Fibroblast of skin of back (primary cell): ENCODE data around the gene GALNT9.

ENCODE experiments used
- DNase-seq: peaks from one replicate; pipeline ENCODE4 v3.0.0-alpha.2; 2013

The GALNT9 gene

DNA sequence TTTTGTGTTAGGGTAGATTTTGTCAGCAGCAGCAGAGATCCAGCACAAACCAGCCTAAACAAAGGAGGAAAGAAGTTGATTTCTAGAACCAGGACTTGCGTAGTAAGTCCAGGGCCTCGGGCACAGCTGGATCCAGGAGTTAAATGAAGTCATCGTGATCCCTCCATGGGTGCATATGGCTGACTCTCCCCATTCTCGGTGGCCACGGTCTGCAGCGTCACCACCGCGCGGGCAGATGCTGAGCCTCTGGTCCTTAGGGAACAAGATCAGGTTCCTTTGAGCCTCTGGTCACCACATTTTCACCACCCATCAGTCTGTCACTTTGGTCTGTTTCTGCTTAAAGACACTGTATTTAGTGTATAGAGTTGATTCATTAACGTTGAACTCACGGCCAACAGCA lies 14.8 kb upstream of the GALNT9 start:
- no peak for DNase-seq

DNA sequence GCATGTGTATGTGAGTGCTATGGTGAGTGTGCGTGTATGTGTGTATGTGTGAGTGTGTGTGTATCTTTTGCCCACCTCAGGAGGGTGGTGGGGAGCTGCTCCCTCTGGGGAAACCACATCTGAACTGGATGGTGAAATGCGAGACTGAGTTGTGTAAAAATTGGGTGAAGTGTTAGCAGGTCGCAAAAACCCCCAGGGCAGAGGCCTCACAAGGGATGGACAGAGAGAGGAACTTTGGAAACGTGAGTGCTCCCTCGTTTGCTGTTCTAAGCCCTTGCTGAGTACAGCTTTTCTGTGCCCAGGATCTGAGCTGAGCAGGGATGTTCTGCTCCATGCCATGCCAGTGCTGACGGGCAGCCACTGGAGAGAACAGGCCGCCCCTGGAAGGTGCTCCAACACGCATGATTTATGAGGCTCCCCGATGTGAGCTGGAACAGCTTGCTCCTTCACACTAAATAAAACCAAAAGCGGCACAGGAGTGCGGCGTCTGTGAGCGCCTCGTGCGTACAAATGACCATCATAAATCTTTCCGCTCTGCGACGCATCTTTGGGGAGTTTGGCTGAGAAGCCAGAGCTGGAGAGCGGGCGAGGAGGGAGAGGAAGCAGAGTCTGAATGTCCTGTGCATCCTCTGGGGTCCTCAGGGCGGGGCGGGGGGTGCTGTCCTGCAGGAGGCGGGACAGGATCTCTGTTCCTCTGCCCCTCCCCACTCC lies 14.1 kb upstream of the GALNT9 start:
- DNase-seq: no peak

- no peak for DNase-seq
These were observed 13.2 kb upstream of the GALNT9 start for GRCh38 chr12:132342251-132343227.

DNA sequence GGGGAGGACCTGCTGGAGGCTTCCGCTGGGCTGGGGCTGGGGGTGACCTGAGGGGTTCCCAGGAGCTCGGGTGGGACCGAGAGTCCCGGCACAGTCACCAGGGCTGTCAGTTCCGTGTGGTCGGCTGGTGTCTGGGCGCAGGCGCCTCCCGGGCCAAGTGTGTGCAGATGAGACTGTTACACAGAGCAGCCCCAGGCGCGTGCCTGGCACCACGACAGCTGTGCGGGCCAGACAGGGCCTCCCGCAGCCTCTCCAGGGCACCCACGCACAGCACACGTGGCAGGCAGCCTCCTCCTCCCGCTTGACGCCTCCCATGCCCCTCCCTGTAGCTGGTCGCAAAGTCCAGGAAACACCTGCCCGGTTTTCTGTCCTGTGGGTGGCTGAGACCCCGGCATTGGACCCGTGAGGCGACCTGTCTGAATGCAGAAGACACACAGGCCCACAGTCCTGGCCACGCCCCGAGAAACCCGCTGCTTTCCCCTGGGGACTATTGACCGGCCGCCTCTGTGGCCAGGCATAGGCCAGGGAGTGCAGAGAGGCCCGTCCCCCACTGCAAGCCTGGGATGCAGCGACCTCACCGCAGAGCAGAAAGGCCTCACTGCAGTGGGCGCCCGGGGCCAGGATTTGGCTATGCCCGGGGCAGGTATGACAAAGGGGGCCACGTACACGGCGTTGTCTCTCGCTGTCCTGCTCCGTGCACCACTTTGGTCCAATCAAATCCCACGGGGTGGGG lies 12.1 kb upstream of the GALNT9 start:
- DNase-seq: no peak

- DNase-seq: no peak
These were observed 11.1 kb upstream of the GALNT9 start for GRCh38 chr12:132340266-132341035.

DNA sequence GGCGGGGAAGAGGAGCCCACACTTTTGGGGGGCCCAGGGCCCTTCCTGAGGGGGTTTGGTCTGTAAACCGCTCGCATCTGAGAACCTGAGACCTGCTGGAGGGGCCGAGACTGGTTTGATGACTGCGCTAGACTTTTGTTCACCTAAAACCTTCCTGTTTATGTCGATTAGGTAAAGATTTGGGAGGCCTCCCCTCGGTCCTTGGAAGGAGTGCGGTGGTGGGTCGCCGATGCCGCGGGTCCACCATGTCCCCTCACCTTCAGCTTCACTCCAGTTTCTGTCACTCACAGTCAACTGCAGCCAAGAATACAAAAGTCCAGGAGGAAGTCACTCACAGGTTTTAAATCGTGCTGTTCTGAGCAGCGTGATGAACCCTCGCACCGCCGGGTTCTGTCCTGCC lies 10.5 kb upstream of the GALNT9 start:
- no peak for DNase-seq

DNA sequence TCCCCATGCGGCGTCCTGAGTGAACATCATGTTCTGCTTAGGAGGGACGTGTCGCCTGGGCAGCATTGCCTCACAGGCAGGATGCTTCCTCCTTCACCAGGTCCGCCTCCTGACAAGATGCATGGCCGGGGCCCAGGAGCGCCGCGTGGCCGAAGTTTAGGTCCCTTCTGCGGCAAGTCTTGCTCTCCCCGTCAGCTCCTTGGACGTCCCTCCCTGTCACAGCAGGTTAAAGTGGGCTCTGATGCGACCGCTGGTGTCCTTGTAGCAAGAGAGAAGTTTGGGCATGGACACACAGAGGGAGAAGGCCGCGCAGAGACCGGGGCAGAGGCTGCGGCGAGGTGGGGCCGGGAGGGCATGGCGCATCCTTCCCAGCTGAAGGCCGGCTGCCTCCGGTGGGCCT lies 9.4 kb upstream of the GALNT9 start:
- DNase-seq: no peak

- no peak for DNase-seq
These were observed 8.9 kb upstream of the GALNT9 start for GRCh38 chr12:132338311-132338710.

- no peak for DNase-seq
These were observed 8.2 kb upstream of the GALNT9 start for GRCh38 chr12:132337557-132337956.

DNA sequence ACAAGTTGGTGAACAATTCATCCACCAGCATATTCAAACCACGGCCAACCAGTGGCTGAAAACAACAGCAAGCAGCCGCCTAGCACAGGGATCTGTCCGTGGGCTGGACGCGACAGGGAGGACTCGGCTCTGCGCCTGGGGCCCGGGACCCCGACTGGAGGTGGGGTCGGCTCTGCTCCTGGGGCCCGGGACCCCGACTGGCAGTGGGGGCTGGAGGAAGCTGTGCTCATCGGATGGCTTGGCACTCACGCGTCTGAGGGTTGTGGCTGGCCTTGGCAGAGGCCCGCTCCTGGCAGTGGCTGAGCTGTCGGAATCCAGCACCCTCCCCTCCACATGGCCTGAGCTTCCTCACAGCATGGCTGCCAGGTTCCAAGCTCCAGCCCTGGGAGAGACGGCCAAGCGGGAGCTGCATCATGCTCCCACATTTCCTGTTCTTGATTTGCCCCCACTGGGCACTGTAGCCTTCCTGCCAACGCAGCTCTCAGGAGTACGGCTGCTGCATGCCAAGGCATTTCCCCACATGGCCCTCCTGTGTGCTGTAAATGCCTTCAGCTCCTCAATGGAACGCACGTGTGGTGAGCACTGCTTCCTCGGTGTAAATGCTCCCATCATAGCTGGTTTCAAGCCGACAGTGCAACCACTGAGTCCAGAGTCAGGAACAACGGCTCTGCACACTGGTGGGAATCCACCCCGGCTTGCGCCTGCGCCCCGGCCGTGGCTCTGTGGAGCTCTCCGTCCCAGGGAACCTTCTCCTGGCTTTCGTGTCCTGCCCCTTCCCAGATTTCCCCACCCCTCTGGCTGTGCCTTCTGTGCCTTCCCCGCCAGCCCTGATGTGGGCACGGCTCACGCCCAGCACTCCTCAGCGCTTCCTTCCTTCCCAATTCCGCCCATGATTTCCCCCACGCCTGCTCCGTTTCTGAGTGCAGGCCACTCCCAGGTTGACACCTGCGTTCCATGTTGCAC lies 7.3 kb upstream of the GALNT9 start:
- DNase-seq: no peak

- no peak for DNase-seq
These were observed 5.9 kb upstream of the GALNT9 start for GRCh38 chr12:132335179-132335756.

GRCh38 chr12:132333766-132334165 lies 4.4 kb upstream of the GALNT9 start:
- DNase-seq: no peak

GRCh38 chr12:132333273-132333672 lies 3.9 kb upstream of the GALNT9 start:
- DNase-seq: no peak

DNA sequence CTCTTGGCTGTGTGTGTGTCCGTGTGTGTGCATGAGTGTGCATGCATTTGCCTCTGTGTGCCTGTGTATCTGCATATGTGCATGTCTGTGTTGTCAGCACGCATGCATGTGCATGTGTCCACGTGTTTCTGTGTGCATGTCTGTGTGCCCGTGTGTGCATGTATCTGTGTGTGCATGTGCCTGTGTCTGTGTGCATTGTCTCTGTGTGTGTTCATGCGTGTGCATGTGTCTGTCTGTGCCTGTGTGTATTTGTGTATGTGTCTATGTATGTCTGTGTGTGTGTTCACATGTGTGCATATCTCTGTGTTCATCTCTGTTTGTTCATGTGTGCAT lies 1.1 kb upstream of the GALNT9 start:
- no peak for DNase-seq

DNA sequence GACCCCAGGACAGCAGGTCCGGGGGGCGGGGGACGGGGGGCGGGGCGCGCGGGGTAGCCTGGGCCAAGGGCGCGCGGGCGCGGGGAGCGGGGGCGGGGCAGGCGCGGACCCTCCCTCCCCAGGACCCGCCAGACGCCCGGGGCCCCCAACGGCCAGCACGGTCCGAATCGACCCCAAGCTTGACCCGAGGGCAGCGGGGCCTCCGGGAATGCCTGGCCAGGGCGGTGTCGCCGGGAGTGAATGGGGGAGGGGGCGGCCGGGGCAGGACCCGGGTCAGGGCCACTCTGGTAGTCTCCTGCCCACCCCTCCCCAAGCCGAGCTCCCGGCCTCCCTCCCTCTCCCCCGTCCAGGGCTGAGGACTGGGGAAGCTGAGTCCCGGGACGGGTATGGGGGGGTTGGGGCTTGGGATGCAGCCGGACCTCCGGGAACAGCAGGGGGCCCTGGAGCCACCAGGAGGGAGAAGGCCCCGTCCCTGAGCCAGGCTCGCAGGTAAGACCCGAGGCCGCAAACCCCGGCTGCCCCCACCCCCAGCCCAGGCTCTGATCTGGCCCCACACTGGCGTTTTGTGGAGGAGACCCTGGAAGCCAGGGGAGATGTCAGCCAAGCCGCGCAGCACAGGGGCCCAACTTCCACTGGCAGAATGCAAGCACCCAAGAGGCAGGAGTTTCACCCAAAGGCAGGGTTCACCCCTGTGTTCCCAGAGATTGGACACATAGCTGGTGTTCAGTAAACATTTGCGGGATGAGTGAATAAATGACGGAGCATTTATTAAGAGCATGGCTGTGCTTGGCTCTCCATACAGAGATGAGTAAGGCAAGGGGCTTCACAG lies 545 bp upstream of the GALNT9 start:
- no peak for DNase-seq

DNA sequence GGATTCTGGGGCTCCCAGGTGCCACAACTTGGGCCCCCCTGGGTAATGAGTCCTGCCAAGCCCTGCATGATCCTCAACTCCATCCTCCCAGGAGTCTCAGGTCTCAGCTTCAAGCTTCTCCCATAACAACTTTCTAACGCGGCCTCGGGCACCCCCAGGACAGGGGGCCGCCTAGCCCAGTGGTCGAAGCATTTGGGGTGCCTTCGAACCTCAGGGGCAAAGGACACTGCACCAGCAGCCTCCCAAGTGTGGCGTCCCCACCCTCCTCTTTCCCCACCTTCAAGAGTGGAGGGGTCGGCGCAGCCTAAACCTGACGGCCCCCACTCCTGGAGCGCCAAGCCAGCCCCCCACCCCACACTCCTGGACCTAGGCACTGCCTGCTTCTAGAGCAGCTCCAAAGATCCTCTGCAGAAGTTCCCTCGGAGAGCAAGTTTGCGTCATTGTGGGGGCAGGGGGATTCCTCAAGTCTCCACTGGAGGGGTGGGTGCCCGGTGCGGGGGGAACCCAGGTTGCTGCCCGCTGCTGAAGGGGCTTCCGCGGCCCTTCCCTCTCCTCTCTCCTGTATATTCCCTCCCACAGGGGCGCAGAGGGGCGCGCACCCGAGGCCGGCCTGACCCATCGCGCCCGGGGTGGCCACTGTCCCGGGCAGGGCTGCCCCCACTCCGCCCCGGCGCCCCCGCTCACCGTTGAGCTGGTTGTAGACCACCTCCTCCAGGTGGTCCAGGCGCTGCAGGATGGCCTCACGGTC lies 933 bp downstream of the GALNT9 start:
- DNase-seq: no peak

- peak; percentile 75 for DNase-seq
These were observed 1.8 kb downstream of the GALNT9 start for GRCh38 chr12:132327336-132328171.

DNA sequence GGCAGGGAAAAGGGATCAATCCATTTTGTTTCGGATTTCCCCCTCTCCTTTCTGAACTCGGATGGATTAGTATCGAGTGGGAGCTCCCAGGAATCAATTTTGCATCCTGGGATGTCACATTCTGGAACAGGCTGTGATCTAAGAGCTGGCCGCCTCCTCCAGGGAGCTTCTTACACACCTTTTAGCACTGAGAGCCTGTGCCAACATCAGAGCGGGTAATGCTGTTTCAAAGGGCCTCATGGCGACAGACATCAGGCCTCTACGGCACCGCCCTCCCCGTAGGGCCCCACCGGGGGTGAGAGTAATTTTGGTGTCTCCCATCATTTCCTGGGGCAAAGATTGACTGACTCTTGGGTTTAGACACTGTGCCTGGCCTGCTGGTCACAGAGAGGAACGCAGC lies 2.7 kb downstream of the GALNT9 start:
- DNase-seq: no peak
